ENCODE measurements around the gene FOXP1. TPM values are rescaled to one million over a fixed set of nuclear protein-coding genes. Genes with fewer than 3 reads are reported as not detected.

The FOXP1 gene
- total RNA-seq, 1 donor from 2014 or later = 31.1 TPM

- H3K27ac Mint-ChIP-seq (ENCODE audit: unreplicated experiment) = no peak overlapping the region
- H3K36me3 Mint-ChIP-seq (ENCODE audit: unreplicated experiment) = no peaks in the 10 kb centered on the region
- no peak for TF ChIP-seq CTCF (IDR thresholded peaks at IDR 0.05; ENCODE audit: partially characterized antibody, unreplicated experiment)
- H3K4me1 Mint-ChIP-seq (ENCODE audit: low read depth, unreplicated experiment) = peaks cover 38% of the 10 kb centered on the region
- H3K9me3 Mint-ChIP-seq (ENCODE audit: unreplicated experiment) = peaks cover 8% of the 10 kb centered on the region
- H3K4me3 Mint-ChIP-seq (ENCODE audit: unreplicated experiment) = no peak overlapping the region
- no peaks in the 10 kb centered on the region for H3K27me3 Mint-ChIP-seq (ENCODE audit: unreplicated experiment)
- no peak for DNase-seq
These were observed 554.7 kb downstream of the FOXP1 start for GRCh38 chr3:71028802-71029201.

DNA sequence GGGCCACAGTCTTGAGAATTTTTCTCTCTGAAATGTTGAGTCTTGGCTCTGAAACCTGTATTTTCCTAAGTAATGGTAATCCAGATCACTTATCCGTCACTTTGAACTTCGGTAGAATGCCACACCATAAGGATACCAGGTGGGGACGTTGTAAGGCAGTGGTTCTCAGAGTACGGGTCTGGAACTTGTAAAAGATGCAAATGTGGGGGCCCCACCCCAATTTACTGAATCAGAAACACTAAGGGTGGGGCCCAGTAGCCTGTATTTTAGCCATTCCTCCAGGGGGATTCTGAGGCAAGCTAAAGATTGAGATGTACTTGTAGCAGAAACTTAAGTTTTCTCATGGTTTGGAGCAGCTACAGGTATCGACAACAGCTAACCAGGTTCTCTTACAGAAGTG, 555.3 kb downstream of the FOXP1 start:
- Mint-ChIP-seq H3K9me3 (ENCODE audit: unreplicated experiment) (peaks cover 8% of the 10 kb centered on the region), H3K27ac (ENCODE audit: unreplicated experiment) (no peak overlapping the region), H3K36me3 (ENCODE audit: unreplicated experiment) (no peaks in the 10 kb centered on the region), H3K4me1 (ENCODE audit: low read depth, unreplicated experiment) (peaks cover 34% of the 10 kb centered on the region), H3K4me3 (ENCODE audit: unreplicated experiment) (no peak overlapping the region), H3K27me3 (ENCODE audit: unreplicated experiment) (no peaks in the 10 kb centered on the region)
- TF ChIP-seq CTCF (IDR thresholded peaks at IDR 0.05; ENCODE audit: partially characterized antibody, unreplicated experiment) = no peak
- DNase-seq = no peak

DNA sequence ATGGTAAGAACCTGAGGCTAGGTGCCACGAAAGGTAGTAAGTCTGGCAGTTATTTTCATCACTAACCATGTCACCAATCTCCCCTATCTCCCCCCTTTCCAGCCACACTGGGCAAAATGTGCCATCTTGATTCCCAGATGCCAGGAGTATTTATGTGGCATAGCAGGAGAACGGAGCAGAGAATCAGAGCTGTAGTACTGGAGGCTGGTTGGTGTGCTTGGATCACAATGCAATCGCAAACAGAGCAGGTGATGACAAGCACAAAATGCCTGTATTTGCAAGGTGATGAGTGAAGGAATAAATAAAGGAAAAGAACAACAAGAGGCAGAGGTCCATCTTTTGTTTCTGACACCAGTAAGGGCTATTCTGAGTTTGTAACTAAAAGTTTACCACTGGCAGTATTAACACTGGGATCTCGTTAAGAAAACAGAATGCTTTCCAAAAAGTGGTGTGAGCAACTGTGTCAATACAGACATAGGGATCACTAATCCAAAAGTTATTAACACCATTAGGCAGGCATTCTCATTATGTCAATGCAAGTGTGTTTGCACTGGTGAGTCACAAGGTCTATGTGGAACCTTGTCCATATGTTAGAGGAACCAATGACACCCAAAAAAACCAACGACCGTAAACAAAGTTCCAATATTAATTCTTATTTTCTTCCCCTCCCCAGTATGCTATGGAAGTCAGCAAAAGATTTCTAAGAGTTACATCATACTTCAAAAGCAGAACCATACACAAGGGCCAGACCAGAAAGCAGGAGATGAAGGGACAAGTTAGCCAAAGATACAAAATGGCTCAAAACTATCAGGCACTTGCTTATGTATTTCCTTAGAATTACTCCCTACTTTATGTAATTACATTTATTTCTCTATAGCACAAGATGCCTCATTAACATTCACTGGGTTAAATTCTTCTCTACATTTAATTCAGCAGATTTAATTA, 556.6 kb downstream of the FOXP1 start:
- Mint-ChIP-seq H3K27ac (ENCODE audit: unreplicated experiment) (no peak overlapping the region), H3K9me3 (ENCODE audit: unreplicated experiment) (peaks cover 2% of the 10 kb centered on the region), H3K4me3 (ENCODE audit: unreplicated experiment) (no peak overlapping the region), H3K36me3 (ENCODE audit: unreplicated experiment) (no peaks in the 10 kb centered on the region), H3K27me3 (ENCODE audit: unreplicated experiment) (no peaks in the 10 kb centered on the region), H3K4me1 (ENCODE audit: low read depth, unreplicated experiment) (peaks cover 25% of the 10 kb centered on the region)
- DNase-seq = no peak
- no peak for TF ChIP-seq CTCF (IDR thresholded peaks at IDR 0.05; ENCODE audit: partially characterized antibody, unreplicated experiment)

- no peak overlapping the region for H3K4me3 Mint-ChIP-seq (ENCODE audit: unreplicated experiment)
These were observed 558.0 kb downstream of the FOXP1 start for GRCh38 chr3:71025516-71025915.

More at GRCh38 chr3:71025516-71025915, 558.0 kb downstream of the FOXP1 start:
- peaks cover 14% of the 10 kb centered on the region for H3K4me1 Mint-ChIP-seq (ENCODE audit: low read depth, unreplicated experiment)
- H3K27me3 Mint-ChIP-seq (ENCODE audit: unreplicated experiment) = no peaks in the 10 kb centered on the region
- H3K36me3 Mint-ChIP-seq (ENCODE audit: unreplicated experiment) = no peaks in the 10 kb centered on the region
- no peak overlapping the region for H3K27ac Mint-ChIP-seq (ENCODE audit: unreplicated experiment)
- DNase-seq = no peak
- no peak for TF ChIP-seq CTCF (IDR thresholded peaks at IDR 0.05; ENCODE audit: partially characterized antibody, unreplicated experiment)
- H3K9me3 Mint-ChIP-seq (ENCODE audit: unreplicated experiment) = no peaks in the 10 kb centered on the region

Measured in glutamatergic neuron (in vitro differentiated cells).